ENCODE measurements around the gene NELL1.

DNA sequence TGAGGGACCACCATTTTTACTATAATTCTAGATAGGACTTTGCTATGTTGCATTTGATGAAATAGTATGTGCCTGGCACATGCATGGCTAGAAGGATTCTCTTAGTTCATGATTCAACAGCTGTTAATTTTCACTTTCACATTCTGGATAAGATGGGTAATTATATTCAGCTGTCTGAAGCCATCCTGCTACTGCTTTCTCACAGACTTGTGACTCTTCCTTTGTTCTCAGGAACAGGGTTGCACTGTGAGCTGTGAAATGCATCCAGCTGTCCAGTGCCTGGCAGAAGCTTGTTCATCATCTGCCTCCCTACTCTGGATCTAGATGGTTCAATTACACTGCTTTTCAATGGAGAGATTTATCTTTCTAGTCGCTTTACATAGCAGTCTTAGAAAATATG is 913.4 kb downstream of the NELL1 start:
- TF ChIP-seq BHLHE40 (IDR thresholded peaks at IDR 0.05; ENCODE audit: low read depth, low read length) = no peak
- no peak for TF ChIP-seq HMGXB4 (CRISPR knock-in tag; IDR thresholded peaks at IDR 0.05; ENCODE audit: borderline replicate concordance)
- TF ChIP-seq CTCF (IDR thresholded peaks at IDR 0.05) = no peak
- TF ChIP-seq HDAC2 (IDR thresholded peaks at IDR 0.05) = no peak
- TF ChIP-seq RFX5 (IDR thresholded peaks at IDR 0.05) = no peak
- TF ChIP-seq EP300 (IDR thresholded peaks at IDR 0.05) = no peak
- TF ChIP-seq POLR2A (IDR thresholded peaks at IDR 0.05; ENCODE audit: low read length) = no peak
- TF ChIP-seq MYC (IDR thresholded peaks at IDR 0.05; ENCODE audit: borderline replicate concordance, low read length) = no peak

Measured in A549 (cell line).